Panc1 (cell line): Measurements from ENCODE around the gene UBE2Q2.

ENCODE experiments used
- TF ChIP-seq, protein P1 (sequence below): fragments of 450-650 bp; IDR thresholded peaks from 2 replicates; pipeline ENCODE4 v1.5.1; 2017; ENCODE audit warnings: mild to moderate bottlenecking
- TF ChIP-seq, protein P2 (sequence below), 2 experiments: IDR thresholded peaks; 2 replicates each; pipeline ENCODE4 v1.6.1; 2011 to 2012; ENCODE audit warnings: low read depth in 2 of 2, control low read depth in 1 of 2, low read length in 1 of 2, mild to moderate bottlenecking in 1 of 2, moderate library complexity in 1 of 2; ENCODE audit not compliant: insufficient read depth in 1 of 2

DNA sequence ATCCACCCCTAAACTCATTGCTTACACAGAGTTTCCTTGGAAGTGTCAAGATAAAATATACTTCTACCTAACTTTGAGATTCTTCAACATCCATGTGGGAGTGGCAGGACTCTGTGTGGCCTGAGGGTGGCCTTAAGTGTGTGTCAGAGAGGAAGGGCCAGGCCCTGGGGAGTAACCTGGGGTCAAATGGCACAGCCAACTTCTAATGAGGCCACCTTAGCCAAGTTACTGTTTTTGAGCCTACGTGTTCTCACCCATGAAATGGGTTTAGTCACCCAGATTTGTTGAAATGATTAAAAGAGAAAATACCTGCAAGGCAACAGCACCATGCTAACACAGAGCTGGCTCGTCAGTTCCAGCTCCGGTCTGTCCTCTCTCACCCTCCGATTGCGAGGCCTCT is 28.5 kb upstream of the UBE2Q2 start:
- TF ChIP-seq, protein P1, sequence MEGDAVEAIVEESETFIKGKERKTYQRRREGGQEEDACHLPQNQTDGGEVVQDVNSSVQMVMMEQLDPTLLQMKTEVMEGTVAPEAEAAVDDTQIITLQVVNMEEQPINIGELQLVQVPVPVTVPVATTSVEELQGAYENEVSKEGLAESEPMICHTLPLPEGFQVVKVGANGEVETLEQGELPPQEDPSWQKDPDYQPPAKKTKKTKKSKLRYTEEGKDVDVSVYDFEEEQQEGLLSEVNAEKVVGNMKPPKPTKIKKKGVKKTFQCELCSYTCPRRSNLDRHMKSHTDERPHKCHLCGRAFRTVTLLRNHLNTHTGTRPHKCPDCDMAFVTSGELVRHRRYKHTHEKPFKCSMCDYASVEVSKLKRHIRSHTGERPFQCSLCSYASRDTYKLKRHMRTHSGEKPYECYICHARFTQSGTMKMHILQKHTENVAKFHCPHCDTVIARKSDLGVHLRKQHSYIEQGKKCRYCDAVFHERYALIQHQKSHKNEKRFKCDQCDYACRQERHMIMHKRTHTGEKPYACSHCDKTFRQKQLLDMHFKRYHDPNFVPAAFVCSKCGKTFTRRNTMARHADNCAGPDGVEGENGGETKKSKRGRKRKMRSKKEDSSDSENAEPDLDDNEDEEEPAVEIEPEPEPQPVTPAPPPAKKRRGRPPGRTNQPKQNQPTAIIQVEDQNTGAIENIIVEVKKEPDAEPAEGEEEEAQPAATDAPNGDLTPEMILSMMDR: no peak
- TF ChIP-seq, protein P2, sequence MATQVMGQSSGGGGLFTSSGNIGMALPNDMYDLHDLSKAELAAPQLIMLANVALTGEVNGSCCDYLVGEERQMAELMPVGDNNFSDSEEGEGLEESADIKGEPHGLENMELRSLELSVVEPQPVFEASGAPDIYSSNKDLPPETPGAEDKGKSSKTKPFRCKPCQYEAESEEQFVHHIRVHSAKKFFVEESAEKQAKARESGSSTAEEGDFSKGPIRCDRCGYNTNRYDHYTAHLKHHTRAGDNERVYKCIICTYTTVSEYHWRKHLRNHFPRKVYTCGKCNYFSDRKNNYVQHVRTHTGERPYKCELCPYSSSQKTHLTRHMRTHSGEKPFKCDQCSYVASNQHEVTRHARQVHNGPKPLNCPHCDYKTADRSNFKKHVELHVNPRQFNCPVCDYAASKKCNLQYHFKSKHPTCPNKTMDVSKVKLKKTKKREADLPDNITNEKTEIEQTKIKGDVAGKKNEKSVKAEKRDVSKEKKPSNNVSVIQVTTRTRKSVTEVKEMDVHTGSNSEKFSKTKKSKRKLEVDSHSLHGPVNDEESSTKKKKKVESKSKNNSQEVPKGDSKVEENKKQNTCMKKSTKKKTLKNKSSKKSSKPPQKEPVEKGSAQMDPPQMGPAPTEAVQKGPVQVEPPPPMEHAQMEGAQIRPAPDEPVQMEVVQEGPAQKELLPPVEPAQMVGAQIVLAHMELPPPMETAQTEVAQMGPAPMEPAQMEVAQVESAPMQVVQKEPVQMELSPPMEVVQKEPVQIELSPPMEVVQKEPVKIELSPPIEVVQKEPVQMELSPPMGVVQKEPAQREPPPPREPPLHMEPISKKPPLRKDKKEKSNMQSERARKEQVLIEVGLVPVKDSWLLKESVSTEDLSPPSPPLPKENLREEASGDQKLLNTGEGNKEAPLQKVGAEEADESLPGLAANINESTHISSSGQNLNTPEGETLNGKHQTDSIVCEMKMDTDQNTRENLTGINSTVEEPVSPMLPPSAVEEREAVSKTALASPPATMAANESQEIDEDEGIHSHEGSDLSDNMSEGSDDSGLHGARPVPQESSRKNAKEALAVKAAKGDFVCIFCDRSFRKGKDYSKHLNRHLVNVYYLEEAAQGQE (IDR thresholded peaks at IDR 0.05; ENCODE audit: insufficient read depth in 1 of 2, low read depth in 2 of 2, low read length in 1 of 2): no peak
